ENCODE data around the gene SHLD1. TPM values are rescaled to one million over a fixed set of nuclear protein-coding genes. Genes with fewer than 3 reads are reported as not detected.
A peak's percentile ranks its signal among the peaks of the same experiment; 100 is the strongest.

Gene SHLD1
- total RNA-seq, 1 experiment from 2014 or later, result 13.1 TPM

GRCh38 chr20:5786930-5787795 is 37.0 kb downstream of the SHLD1 start:
- Histone ChIP-seq H4K20me1 (ENCODE audit: insufficient read depth, low read depth, low read length) (no peaks in the 10 kb centered on the region), H3K4me1 (ENCODE audit: low read length) (no peaks in the 10 kb centered on the region), H3K36me3 (ENCODE audit: insufficient read depth, low read length) (no peaks in the 10 kb centered on the region; the same call in 1 of the 2 replicates), H3K79me2 (ENCODE audit: low read length) (0 out of 2 replicates have a peak, but pooled peaks cover 3% of the 10 kb centered on the region), H3K9ac (ENCODE audit: low read length) (no peak overlapping the region), H3K4me3 (ENCODE audit: low read length) (no peak overlapping the region), H3K9me3 (ENCODE audit: low read length) (no peaks in the 10 kb centered on the region), H3K27ac (ENCODE audit: low read length) (no peak overlapping the region), H3K9me2 (replicated peaks; ENCODE audit: insufficient read depth, low read length) (no peaks in the 10 kb centered on the region), H3K27me3 (ENCODE audit: low read length) (no peaks in the 10 kb centered on the region), H3K4me2 (ENCODE audit: low read depth, low read length, poor library complexity, severe bottlenecking) (no peak overlapping the region), H2AFZ (ENCODE audit: low read length) (no peak overlapping the region)
- no peak for DNase-seq

- Histone ChIP-seq H3K36me3 (ENCODE audit: insufficient read depth, low read length) (no peaks in the 10 kb centered on the region; the same call in 1 of the 2 replicates), H3K9me3 (ENCODE audit: low read length) (no peaks in the 10 kb centered on the region), H3K27me3 (ENCODE audit: low read length) (no peaks in the 10 kb centered on the region), H4K20me1 (ENCODE audit: insufficient read depth, low read depth, low read length) (no peaks in the 10 kb centered on the region), H3K9me2 (replicated peaks; ENCODE audit: insufficient read depth, low read length) (no peaks in the 10 kb centered on the region), H2AFZ (ENCODE audit: low read length) (no peak overlapping the region), H3K4me1 (ENCODE audit: low read length) (no peaks in the 10 kb centered on the region), H3K27ac (ENCODE audit: low read length) (no peak overlapping the region), H3K79me2 (ENCODE audit: low read length) (0 out of 2 replicates have a peak, but pooled peaks cover 3% of the 10 kb centered on the region), H3K9ac (ENCODE audit: low read length) (no peak overlapping the region), H3K4me3 (ENCODE audit: low read length) (no peak overlapping the region), H3K4me2 (ENCODE audit: low read depth, low read length, poor library complexity, severe bottlenecking) (no peak overlapping the region)
- no peak for DNase-seq
These were observed 37.6 kb downstream of the SHLD1 start for GRCh38 chr20:5787796-5788165.

GRCh38 chr20:5788385-5788895 is 38.2 kb downstream of the SHLD1 start:
- H3K4me2 ChIP-seq (ENCODE audit: low read depth, low read length, poor library complexity, severe bottlenecking), result no peak overlapping the region
- no peak overlapping the region for H3K4me3 ChIP-seq (ENCODE audit: low read length)
- peak; percentile 95 for DNase-seq
- H3K27ac ChIP-seq (ENCODE audit: low read length), result no peak overlapping the region
- H3K27me3 ChIP-seq (ENCODE audit: low read length), result no peaks in the 10 kb centered on the region
- no peaks in the 10 kb centered on the region for H4K20me1 ChIP-seq (ENCODE audit: insufficient read depth, low read depth, low read length)
- H2AFZ ChIP-seq (ENCODE audit: low read length), result no peak overlapping the region
- H3K9me3 ChIP-seq (ENCODE audit: low read length), result no peaks in the 10 kb centered on the region
- no peaks in the 10 kb centered on the region for H3K4me1 ChIP-seq (ENCODE audit: low read length)
- no peaks in the 10 kb centered on the region for H3K79me2 ChIP-seq (ENCODE audit: low read length)
- H3K36me3 ChIP-seq (ENCODE audit: insufficient read depth, low read length), result no peaks in the 10 kb centered on the region; the same call in 1 of the 2 replicates
- H3K9me2 ChIP-seq (replicated peaks; ENCODE audit: insufficient read depth, low read length), result no peaks in the 10 kb centered on the region
- H3K9ac ChIP-seq (ENCODE audit: low read length), result no peak overlapping the region

- Histone ChIP-seq H4K20me1 (ENCODE audit: insufficient read depth, low read depth, low read length) (no peaks in the 10 kb centered on the region), H3K9me3 (ENCODE audit: low read length) (no peaks in the 10 kb centered on the region), H3K4me3 (ENCODE audit: low read length) (no peak overlapping the region), H3K4me2 (ENCODE audit: low read depth, low read length, poor library complexity, severe bottlenecking) (no peak overlapping the region), H3K4me1 (ENCODE audit: low read length) (no peaks in the 10 kb centered on the region), H3K27ac (ENCODE audit: low read length) (no peak overlapping the region), H3K9me2 (replicated peaks; ENCODE audit: insufficient read depth, low read length) (no peaks in the 10 kb centered on the region), H2AFZ (ENCODE audit: low read length) (no peak overlapping the region), H3K9ac (ENCODE audit: low read length) (no peak overlapping the region), H3K27me3 (ENCODE audit: low read length) (no peaks in the 10 kb centered on the region), H3K36me3 (ENCODE audit: insufficient read depth, low read length) (no peaks in the 10 kb centered on the region; the same call in 1 of the 2 replicates), H3K79me2 (ENCODE audit: low read length) (no peaks in the 10 kb centered on the region)
- no peak for DNase-seq
These were observed 39.6 kb downstream of the SHLD1 start for GRCh38 chr20:5789827-5790226.

- no peak overlapping the region for H3K4me3 ChIP-seq (ENCODE audit: low read length)
- H3K9ac ChIP-seq (ENCODE audit: low read length), result no peak overlapping the region
- H3K9me3 ChIP-seq (ENCODE audit: low read length), result no peaks in the 10 kb centered on the region
- no peak overlapping the region for H2AFZ ChIP-seq (ENCODE audit: low read length)
- H4K20me1 ChIP-seq (ENCODE audit: insufficient read depth, low read depth, low read length), result no peaks in the 10 kb centered on the region
- H3K27ac ChIP-seq (ENCODE audit: low read length), result no peak overlapping the region
- no peaks in the 10 kb centered on the region for H3K36me3 ChIP-seq (ENCODE audit: insufficient read depth, low read length)
- H3K4me1 ChIP-seq (ENCODE audit: low read length), result peaks cover 8% of the 10 kb centered on the region
- no peak for DNase-seq
- H3K27me3 ChIP-seq (ENCODE audit: low read length), result no peaks in the 10 kb centered on the region
- no peaks in the 10 kb centered on the region for H3K79me2 ChIP-seq (ENCODE audit: low read length)
- no peak overlapping the region for H3K4me2 ChIP-seq (ENCODE audit: low read depth, low read length, poor library complexity, severe bottlenecking)
- H3K9me2 ChIP-seq (replicated peaks; ENCODE audit: insufficient read depth, low read length), result no peaks in the 10 kb centered on the region
These were observed 43.7 kb downstream of the SHLD1 start for GRCh38 chr20:5793916-5794315.

- no peaks in the 10 kb centered on the region for H3K9me3 ChIP-seq (ENCODE audit: low read length)
- no peak for DNase-seq
- peaks cover 8% of the 10 kb centered on the region for H3K4me1 ChIP-seq (ENCODE audit: low read length)
- no peak overlapping the region for H3K4me2 ChIP-seq (ENCODE audit: low read depth, low read length, poor library complexity, severe bottlenecking)
- no peaks in the 10 kb centered on the region for H3K9me2 ChIP-seq (replicated peaks; ENCODE audit: insufficient read depth, low read length)
- no peak overlapping the region for H2AFZ ChIP-seq (ENCODE audit: low read length)
- H3K9ac ChIP-seq (ENCODE audit: low read length), result no peak overlapping the region
- H3K27ac ChIP-seq (ENCODE audit: low read length), result no peak overlapping the region
- no peaks in the 10 kb centered on the region for H3K27me3 ChIP-seq (ENCODE audit: low read length)
- no peaks in the 10 kb centered on the region for H3K36me3 ChIP-seq (ENCODE audit: insufficient read depth, low read length)
- no peaks in the 10 kb centered on the region for H3K79me2 ChIP-seq (ENCODE audit: low read length)
- H3K4me3 ChIP-seq (ENCODE audit: low read length), result no peak overlapping the region
- no peaks in the 10 kb centered on the region for H4K20me1 ChIP-seq (ENCODE audit: insufficient read depth, low read depth, low read length)
These were observed 46.3 kb downstream of the SHLD1 start for GRCh38 chr20:5796331-5797040.

GRCh38 chr20:5797165-5797564 is 47.0 kb downstream of the SHLD1 start:
- H3K9me3 ChIP-seq (ENCODE audit: low read length), result no peaks in the 10 kb centered on the region
- H3K27me3 ChIP-seq (ENCODE audit: low read length), result no peaks in the 10 kb centered on the region
- no peak overlapping the region for H2AFZ ChIP-seq (ENCODE audit: low read length)
- H3K36me3 ChIP-seq (ENCODE audit: insufficient read depth, low read length), result no peaks in the 10 kb centered on the region
- H3K9me2 ChIP-seq (replicated peaks; ENCODE audit: insufficient read depth, low read length), result no peaks in the 10 kb centered on the region
- no peak overlapping the region for H3K9ac ChIP-seq (ENCODE audit: low read length)
- H3K27ac ChIP-seq (ENCODE audit: low read length), result no peak overlapping the region
- DNase-seq, result no peak
- H4K20me1 ChIP-seq (ENCODE audit: insufficient read depth, low read depth, low read length), result no peaks in the 10 kb centered on the region
- no peaks in the 10 kb centered on the region for H3K79me2 ChIP-seq (ENCODE audit: low read length)
- peaks cover 8% of the 10 kb centered on the region for H3K4me1 ChIP-seq (ENCODE audit: low read length)
- no peak overlapping the region for H3K4me3 ChIP-seq (ENCODE audit: low read length)
- no peak overlapping the region for H3K4me2 ChIP-seq (ENCODE audit: low read depth, low read length, poor library complexity, severe bottlenecking)

GRCh38 chr20:5797843-5798462 is 47.8 kb downstream of the SHLD1 start:
- Histone ChIP-seq H3K9me2 (replicated peaks; ENCODE audit: insufficient read depth, low read length) (no peaks in the 10 kb centered on the region), H3K27ac (ENCODE audit: low read length) (peak overlapping the region; percentile 34), H3K27me3 (ENCODE audit: low read length) (no peaks in the 10 kb centered on the region), H2AFZ (ENCODE audit: low read length) (no peak overlapping the region; the same call in 1 of the 2 replicates), H3K9me3 (ENCODE audit: low read length) (no peaks in the 10 kb centered on the region), H4K20me1 (ENCODE audit: insufficient read depth, low read depth, low read length) (no peaks in the 10 kb centered on the region), H3K9ac (ENCODE audit: low read length) (no peak overlapping the region), H3K4me1 (ENCODE audit: low read length) (peaks cover 8% of the 10 kb centered on the region), H3K79me2 (ENCODE audit: low read length) (no peaks in the 10 kb centered on the region), H3K4me3 (ENCODE audit: low read length) (no peak overlapping the region), H3K4me2 (ENCODE audit: low read depth, low read length, poor library complexity, severe bottlenecking) (no peak overlapping the region), H3K36me3 (ENCODE audit: insufficient read depth, low read length) (no peaks in the 10 kb centered on the region)
- DNase-seq, result peak; percentile 62
